B cell (primary cell): ENCODE data around the gene GADD45G.

Experiments used
- EZH2 ChIP-seq: IDR thresholded peaks from 2 replicates; pipeline ENCODE4 v1.6.1; 2012; ENCODE audit warnings: borderline replicate concordance, low read depth, mild to moderate bottlenecking, moderate library complexity, low read length; ENCODE audit not compliant: insufficient read depth, poor library complexity, severe bottlenecking
- TF ChIP-seq, protein P1 (sequence below): fragments of 200-600 bp; IDR thresholded peaks from one replicate; pipeline ENCODE4 v1.8.0; 2022; ENCODE audit warnings: antibody characterized with exemption, mild to moderate bottlenecking

DNA sequence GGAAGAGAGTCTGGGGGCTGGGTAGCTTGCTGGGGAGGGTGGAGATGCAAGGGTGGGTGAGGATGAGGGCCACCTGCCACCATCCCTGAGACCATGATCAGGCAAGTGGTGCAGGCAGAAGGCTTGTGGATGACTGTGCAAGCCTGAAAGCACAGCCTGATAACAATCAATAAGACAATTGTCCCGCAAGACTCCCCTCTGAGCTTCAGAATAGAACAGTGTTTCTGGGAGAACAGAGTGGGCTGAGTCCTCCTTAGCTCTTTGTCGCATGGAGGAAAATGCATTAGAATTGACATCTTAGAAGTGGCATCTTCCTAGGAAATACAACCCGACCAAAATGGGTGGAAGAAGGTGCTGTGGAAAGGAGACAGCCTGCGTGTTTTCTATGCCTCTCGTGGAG lies 6.6 kb downstream of the GADD45G start:
- no peak for TF ChIP-seq EZH2
- TF ChIP-seq, protein P1, sequence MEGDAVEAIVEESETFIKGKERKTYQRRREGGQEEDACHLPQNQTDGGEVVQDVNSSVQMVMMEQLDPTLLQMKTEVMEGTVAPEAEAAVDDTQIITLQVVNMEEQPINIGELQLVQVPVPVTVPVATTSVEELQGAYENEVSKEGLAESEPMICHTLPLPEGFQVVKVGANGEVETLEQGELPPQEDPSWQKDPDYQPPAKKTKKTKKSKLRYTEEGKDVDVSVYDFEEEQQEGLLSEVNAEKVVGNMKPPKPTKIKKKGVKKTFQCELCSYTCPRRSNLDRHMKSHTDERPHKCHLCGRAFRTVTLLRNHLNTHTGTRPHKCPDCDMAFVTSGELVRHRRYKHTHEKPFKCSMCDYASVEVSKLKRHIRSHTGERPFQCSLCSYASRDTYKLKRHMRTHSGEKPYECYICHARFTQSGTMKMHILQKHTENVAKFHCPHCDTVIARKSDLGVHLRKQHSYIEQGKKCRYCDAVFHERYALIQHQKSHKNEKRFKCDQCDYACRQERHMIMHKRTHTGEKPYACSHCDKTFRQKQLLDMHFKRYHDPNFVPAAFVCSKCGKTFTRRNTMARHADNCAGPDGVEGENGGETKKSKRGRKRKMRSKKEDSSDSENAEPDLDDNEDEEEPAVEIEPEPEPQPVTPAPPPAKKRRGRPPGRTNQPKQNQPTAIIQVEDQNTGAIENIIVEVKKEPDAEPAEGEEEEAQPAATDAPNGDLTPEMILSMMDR: no peak
